GM13976 (cell line): ENCODE results near the gene KIF21B.

Source experiments
- DNase-seq: peaks from one replicate; pipeline ENCODE4 v3.0.0; 2012; ENCODE audit warnings: low spot score
- CTCF ChIP-seq: IDR thresholded peaks from 2 replicates; pipeline ENCODE4 v1.5.1; 2012; ENCODE audit warnings: borderline replicate concordance, mild to moderate bottlenecking; ENCODE audit not compliant: insufficient read depth; ENCODE audit errors: extremely low read depth, missing control alignments, control extremely low read depth
- in situ Hi-C: fragments of 300-500 bp; cut with MboI; formaldehyde crosslinking; loops from one replicate; pipeline ENCODE4 v1.12.0; 2022; ENCODE audit warnings: low sequenced_read_pairs, mixed read lengths, inconsistent platforms; ENCODE audit not compliant: unreplicated experiment

KIF21B gene

DNA sequence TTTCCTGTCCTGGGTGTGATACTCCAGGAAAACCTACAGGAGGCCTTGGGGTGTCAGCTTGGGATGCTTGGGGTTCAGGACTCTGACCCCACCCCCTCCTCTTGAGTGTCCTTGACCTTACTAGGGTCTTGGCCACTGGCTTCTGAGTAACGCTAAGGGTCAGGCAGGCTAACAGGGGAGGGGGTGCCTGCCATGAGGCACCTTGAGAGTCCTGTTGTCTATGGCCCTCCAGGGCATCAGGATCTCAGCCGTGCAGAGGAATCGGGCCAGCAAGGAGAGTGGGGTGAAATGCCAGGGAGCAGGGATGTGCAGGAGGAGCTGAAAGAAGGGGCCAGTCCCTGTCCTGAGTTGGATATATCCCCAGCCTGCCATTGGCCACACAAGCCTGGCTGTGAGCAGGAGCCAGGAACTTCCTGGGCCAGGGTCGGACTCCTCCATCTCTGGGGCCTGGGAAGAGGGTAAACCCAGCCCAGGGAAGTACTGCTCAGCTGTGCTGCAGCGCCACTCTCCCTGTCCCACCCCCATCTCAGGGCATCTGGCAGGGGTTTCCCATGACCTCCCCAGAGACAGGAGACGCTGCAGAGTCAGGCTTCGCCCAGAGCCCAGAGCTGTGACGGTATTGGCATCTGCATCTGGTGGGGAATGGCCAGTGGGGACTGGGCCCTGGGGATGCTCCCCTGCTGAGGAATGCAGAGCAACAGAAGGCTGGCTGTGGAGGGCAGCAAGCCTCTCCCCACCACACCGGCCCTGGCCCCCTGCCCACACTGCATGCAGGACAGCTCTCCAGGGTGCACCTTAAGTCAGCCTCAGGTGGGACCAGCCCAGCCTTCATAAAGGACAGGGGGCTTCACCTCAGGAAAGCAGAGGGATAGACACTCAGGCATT lies 6.3 kb downstream of the KIF21B start:
- no peak for TF ChIP-seq CTCF
- no peak for DNase-seq
- in situ Hi-C loops = no loop called here

- DNase-seq = no peak
- in situ Hi-C loops = no loop called here
- TF ChIP-seq CTCF = no peak
Observed at GRCh38 chr1:201016211-201016651, 7.3 kb downstream of the KIF21B start.

DNA sequence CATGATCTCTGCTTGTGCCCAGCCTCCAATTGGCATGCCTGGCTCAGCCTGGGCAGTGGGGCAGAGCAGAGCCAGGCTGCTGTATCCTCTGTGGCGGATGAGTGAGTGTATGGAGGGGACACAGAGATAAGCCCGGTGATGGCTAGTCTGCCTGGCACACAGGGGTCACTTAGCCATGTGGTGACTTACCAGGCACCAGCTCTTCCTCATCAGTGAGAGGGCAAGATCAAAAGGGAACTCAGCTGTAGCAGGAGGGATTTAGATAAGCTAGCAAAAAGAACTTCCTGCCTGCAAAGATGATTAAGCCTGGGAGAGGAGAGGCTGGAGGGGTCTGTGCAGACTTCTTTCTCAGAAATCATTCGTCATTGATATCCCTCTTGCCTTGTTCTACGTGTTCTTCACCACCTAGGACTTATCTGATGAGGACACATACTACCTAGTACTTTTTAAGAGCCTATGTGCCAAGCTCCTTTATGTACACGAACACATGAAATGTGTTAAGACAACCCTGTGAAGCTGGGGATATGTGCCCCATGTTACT lies 7.9 kb downstream of the KIF21B start:
- in situ Hi-C loops = no loop called here
- no peak for TF ChIP-seq CTCF
- DNase-seq = no peak

- in situ Hi-C loops = no loop called here
- no peak for TF ChIP-seq CTCF
- DNase-seq = no peak
Observed at GRCh38 chr1:201014816-201015200, 8.7 kb downstream of the KIF21B start.

GRCh38 chr1:201013991-201014815 lies 9.3 kb downstream of the KIF21B start:
- no peak for DNase-seq
- in situ Hi-C loops = no loop called here
- TF ChIP-seq CTCF = no peak

GRCh38 chr1:201013031-201013485 lies 10.5 kb downstream of the KIF21B start:
- no peak for DNase-seq
- no peak for TF ChIP-seq CTCF
- in situ Hi-C loops = no loop called here
